K562 (cell line): Measurements from ENCODE around the gene GJC2. TPM values are rescaled to one million over a fixed set of nuclear protein-coding genes. Genes with fewer than 3 reads are reported as not detected.

Experiments used
- BRF1 ChIP-seq: IDR thresholded peaks from 3 replicates; pipeline ENCODE4 v1.6.1; 2011; ENCODE audit warnings: borderline replicate concordance, mild to moderate bottlenecking; ENCODE audit not compliant: insufficient read length; ENCODE audit errors: extremely low read depth
- FOSL1 ChIP-seq: fragments of 200-800 bp; sonication (Bioruptor generic); conservative IDR thresholded peaks from 2 replicates; pipeline ENCODE4 v1.6.1; 2016; ENCODE audit warnings: missing genetic modification characterization, missing compliant biosample characterization
- HCFC1 ChIP-seq: IDR thresholded peaks from 2 replicates; pipeline ENCODE4 v1.6.1; 2012; ENCODE audit warnings: low read depth, low read length, improper control_type of control experiment
- HOXB6 ChIP-seq: fragments of 250-450 bp; sonication (Bioruptor Pico); IDR thresholded peaks from 2 replicates; pipeline ENCODE4 v1.5.1; 2022; ENCODE audit warnings: mild to moderate bottlenecking, borderline replicate concordance
- IFI16 ChIP-seq: fragments of 250-450 bp; sonication (Bioruptor Pico); IDR thresholded peaks from 2 replicates; pipeline ENCODE4 v2.1.2; 2022; ENCODE audit warnings: mild to moderate bottlenecking, inconsistent platforms
- NCOA4 ChIP-seq: fragments of 450-650 bp; IDR thresholded peaks from 2 replicates; pipeline ENCODE4 v1.6.1; 2018; ENCODE audit warnings: mild to moderate bottlenecking; ENCODE audit not compliant: partially characterized antibody
- NR3C1 ChIP-seq: sonication (generic); formaldehyde crosslinking; IDR thresholded peaks from 2 replicates; pipeline ENCODE4 v1.8.1; 2022; ENCODE audit warnings: missing genetic modification reagents
- NUFIP1 ChIP-seq: fragments of 450-650 bp; IDR thresholded peaks from 2 replicates; pipeline ENCODE4 v1.6.1; 2018; ENCODE audit not compliant: partially characterized antibody
- RUNX1 ChIP-seq: sonication (generic); IDR thresholded peaks from 2 replicates; pipeline ENCODE4 v1.6.1; 2016; ENCODE audit warnings: antibody characterized with exemption, low read depth
- STAT5B ChIP-seq: fragments of 250-450 bp; sonication (Bioruptor Pico); IDR thresholded peaks from 2 replicates; pipeline ENCODE4 v1.8.0; 2021; ENCODE audit warnings: mild to moderate bottlenecking, inconsistent platforms
- TCFL5 ChIP-seq: fragments of 250-450 bp; sonication (Bioruptor Pico); conservative IDR thresholded peaks from 2 replicates; pipeline ENCODE4 v1.6.1; 2021; ENCODE audit warnings: mild to moderate bottlenecking, moderate library complexity, matching md5 sums
- TFAM ChIP-seq: fragments of 250-450 bp; sonication (Bioruptor Pico); conservative IDR thresholded peaks from 2 replicates; pipeline ENCODE4 v1.5.0; 2021; ENCODE audit warnings: mild to moderate bottlenecking, moderate library complexity
- ZBTB34 ChIP-seq: fragments of 250-450 bp; sonication (Bioruptor Pico); IDR thresholded peaks from 2 replicates; pipeline ENCODE4 v1.8.0; 2021; ENCODE audit warnings: mild to moderate bottlenecking, moderate library complexity
- ZNF124 ChIP-seq: sonication (generic); formaldehyde crosslinking; IDR thresholded peaks from 2 replicates; pipeline ENCODE4 v1.8.1; 2022; ENCODE audit warnings: missing genetic modification reagents
- ZNF134 ChIP-seq: fragments of 250-450 bp; sonication (Bioruptor Pico); conservative IDR thresholded peaks from 2 replicates; pipeline ENCODE4 v1.4.0; 2020
- ZNF175 ChIP-seq: fragments of 200-800 bp; sonication (Bioruptor generic); IDR thresholded peaks from 2 replicates; pipeline ENCODE4 v1.6.1; 2016; ENCODE audit warnings: low read depth, mild to moderate bottlenecking, missing genetic modification characterization, missing compliant biosample characterization
- ZNF197 ChIP-seq: fragments of 200-800 bp; sonication (Bioruptor generic); IDR thresholded peaks from 2 replicates; pipeline ENCODE4 v1.6.1; 2016; ENCODE audit warnings: low read depth, missing genetic modification characterization, missing compliant biosample characterization
- ZNF384 ChIP-seq: IDR thresholded peaks from 2 replicates; pipeline ENCODE4 v1.6.1; 2012; ENCODE audit warnings: low read depth, low read length, improper control_type of control experiment
- ZNF740 ChIP-seq, 3 experiments: fragments of 200-800 bp in 1 of 3; sonication (Bioruptor generic) in 1 of 3; sonication (generic) in 1 of 3; formaldehyde crosslinking in 1 of 3; IDR thresholded peaks; 2 replicates each; pipeline versions ENCODE4 v1.6.1 to v1.8.0; 2016 to 2022; ENCODE audit warnings: mild to moderate bottlenecking in 2 of 3, missing compliant biosample characterization in 2 of 3, missing genetic modification characterization in 2 of 3, missing genetic modification reagents in 1 of 3
- polyA plus RNA-seq, 8 experiments: library from polyadenylated mRNA; depleted of rRNA in 4 of 8; stranded (reverse) in 5 of 8; unstranded in 3 of 8; fragments of >200 nt; fragmentation: Nextera tagmentation in 2 of 8; fragmentation: Illumina TruSeq in 1 of 8; extraction: Ambion mirVana in 2 of 8; extraction: Trizol in 1 of 8; gene quantifications; 2 replicates each; pipeline versions ENCODE4 v1.2.1 to v1.2.3, GENCODE V29; 2011 to 2014; ENCODE audit warnings: inconsistent platforms in 1 of 8, missing spikeins in 1 of 8
- total RNA-seq, 7 experiments: library from RNA; depleted of rRNA in 6 of 7; stranded (reverse); fragments of >200 nt in 6 of 7; fragmentation: Illumina TruSeq in 2 of 7; extraction: Trizol in 2 of 7; gene quantifications; 2 replicates each; pipeline versions ENCODE4 v1.2.1 to v1.2.3, GENCODE V29; 2011 to 2021; ENCODE audit warnings: low replicate concordance in 1 of 7
- TF ChIP-seq, protein P1 (sequence below): fragments of 450-650 bp; IDR thresholded peaks from 2 replicates; pipeline ENCODE4 v1.6.1; 2014; ENCODE audit warnings: low read depth, mild to moderate bottlenecking, moderate library complexity, borderline replicate concordance
- TF ChIP-seq, protein P2 (sequence below): sonication (generic); formaldehyde crosslinking; IDR thresholded peaks from 2 replicates; pipeline ENCODE4 v1.8.1; 2022; ENCODE audit warnings: missing genetic modification reagents

GJC2 gene
- total and polyA plus RNA-seq, 9 of the 15 experiments (the other 6 are each of a cell fraction or from before 2014, with no cell fraction given), result 0.03 to 0.62 (median 0.11) TPM; not detected in 2

GRCh38 chr1:228164561-228165371 lies 15.0 kb downstream of the GJC2 start (continued):
- TF ChIP-seq ZNF740 (CRISPR knock-in tag; IDR thresholded peaks at IDR 0.05) (peak; percentile 49; the same call in 1 of the 2 replicates), ZNF740 (tag; IDR thresholded peaks at IDR 0.05) (no peak; a peak in 1 of 4 replicates), NR3C1 (CRISPR knock-in tag) (0 out of 2 replicates have a peak, but pooled peaks have one; percentile 27), NCOA4 (no peak), IFI16 (CRISPR knock-in tag) (no peak), ZNF197 (CRISPR knock-in tag) (0 out of 2 replicates have a peak, but pooled peaks have one; percentile 52), TCFL5 (CRISPR knock-in tag) (no peak), ZNF134 (0 out of 2 replicates have a peak, but pooled peaks have one; percentile 58), ZNF384 (peak; percentile 90), BRF1 (no peak), TFAM (CRISPR knock-in tag) (no peak), FOSL1 (tag) (peak; percentile 48), ZNF175 (CRISPR knock-in tag) (0 out of 2 replicates have a peak, but pooled peaks have one; percentile 52), ZBTB34 (no peak), STAT5B (CRISPR knock-in tag) (no peak), HCFC1 (no peak), HOXB6 (CRISPR knock-in tag) (no peak), NUFIP1 (no peak), RUNX1 (peak; percentile 51; the same call in 1 of the 2 replicates), ZNF124 (CRISPR knock-in tag) (no peak)
- TF ChIP-seq, protein P1, sequence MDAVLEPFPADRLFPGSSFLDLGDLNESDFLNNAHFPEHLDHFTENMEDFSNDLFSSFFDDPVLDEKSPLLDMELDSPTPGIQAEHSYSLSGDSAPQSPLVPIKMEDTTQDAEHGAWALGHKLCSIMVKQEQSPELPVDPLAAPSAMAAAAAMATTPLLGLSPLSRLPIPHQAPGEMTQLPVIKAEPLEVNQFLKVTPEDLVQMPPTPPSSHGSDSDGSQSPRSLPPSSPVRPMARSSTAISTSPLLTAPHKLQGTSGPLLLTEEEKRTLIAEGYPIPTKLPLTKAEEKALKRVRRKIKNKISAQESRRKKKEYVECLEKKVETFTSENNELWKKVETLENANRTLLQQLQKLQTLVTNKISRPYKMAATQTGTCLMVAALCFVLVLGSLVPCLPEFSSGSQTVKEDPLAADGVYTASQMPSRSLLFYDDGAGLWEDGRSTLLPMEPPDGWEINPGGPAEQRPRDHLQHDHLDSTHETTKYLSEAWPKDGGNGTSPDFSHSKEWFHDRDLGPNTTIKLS, result no peak
- TF ChIP-seq, protein P2, sequence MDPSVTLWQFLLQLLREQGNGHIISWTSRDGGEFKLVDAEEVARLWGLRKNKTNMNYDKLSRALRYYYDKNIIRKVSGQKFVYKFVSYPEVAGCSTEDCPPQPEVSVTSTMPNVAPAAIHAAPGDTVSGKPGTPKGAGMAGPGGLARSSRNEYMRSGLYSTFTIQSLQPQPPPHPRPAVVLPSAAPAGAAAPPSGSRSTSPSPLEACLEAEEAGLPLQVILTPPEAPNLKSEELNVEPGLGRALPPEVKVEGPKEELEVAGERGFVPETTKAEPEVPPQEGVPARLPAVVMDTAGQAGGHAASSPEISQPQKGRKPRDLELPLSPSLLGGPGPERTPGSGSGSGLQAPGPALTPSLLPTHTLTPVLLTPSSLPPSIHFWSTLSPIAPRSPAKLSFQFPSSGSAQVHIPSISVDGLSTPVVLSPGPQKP, result no peak
